A549 (cell line): Measurements from ENCODE around the gene VAT1L. TPM values are rescaled to one million over a fixed set of nuclear protein-coding genes. Genes with fewer than 3 reads are reported as not detected.

ENCODE experiments used
- ATAC-seq, 2 experiments: fragments of 200-7000 bp in 1 of 2; fragments of >200 bp in 1 of 2; cut with Nextera tagmentation in 1 of 2; cut with Tn5 transposase in 1 of 2; 3 replicates each; pipeline versions ENCODE4 v1.8.0 to v1.9.1; 2018 to 2020; ENCODE audit warnings: mild to moderate bottlenecking in 1 of 2, moderate library complexity in 1 of 2
- CTCF ChIA-PET: fragments of 300-600 bp; sonication (Branson Sonifier 250); formaldehyde crosslinking; extraction: SDS; loops from one replicate; lab custom pipeline; 2021; ENCODE audit warnings: antibody characterized with exemption, inconsistent platforms; lab: Yijun Ruan, JAX
- POLR2A ChIA-PET: fragments of 350-600 bp; formaldehyde crosslinking; extraction: SDS; loops from one replicate; lab custom pipeline; 2021; ENCODE audit warnings: antibody characterized with exemption, inconsistent platforms; lab: Yijun Ruan, JAX
- DNase-seq, 2 experiments: peaks; one replicate each; pipeline versions ENCODE4 v3.0.0 to v3.0.0-alpha.2; 2011 to 2016; ENCODE audit warnings: low read depth in 1 of 2, low spot score in 1 of 2
- FAIRE-seq: peaks from 2 replicates; lab custom pipeline; 2011; peaks lifted over from hg19 to GRCh38; lab: Jason Lieb, UNC
- H3K27ac ChIP-seq, 2 experiments: fragments of >200 bp; sonication (Bioruptor Twin); formaldehyde crosslinking; 3 replicates each; pipeline ENCODE4 v1.5.1; 2016 to 2017
- H3K4me1 ChIP-seq: fragments of >200 bp; sonication (Bioruptor Twin); formaldehyde crosslinking; 3 replicates; pipeline ENCODE4 v1.6.1; 2016
- H3K4me2 ChIP-seq: fragments of >200 bp; sonication (Bioruptor Twin); formaldehyde crosslinking; 3 replicates; pipeline ENCODE4 v1.6.1; 2016
- H3K4me3 ChIP-seq: fragments of >200 bp; sonication (Bioruptor Twin); formaldehyde crosslinking; 3 replicates; pipeline ENCODE4 v1.5.1; 2016
- H3K9me3 ChIP-seq: fragments of >200 bp; sonication (Bioruptor Twin); formaldehyde crosslinking; 3 replicates; pipeline ENCODE4 v1.6.1; 2016
- CEBPB ChIP-seq, 2 experiments: fragments of >200 bp in 1 of 2; sonication (Bioruptor Twin) in 1 of 2; formaldehyde crosslinking in 1 of 2; IDR thresholded peaks; 2 replicates each; pipeline ENCODE4 v1.6.1; 2012 to 2016
- CTCF ChIP-seq: fragments of >200 bp; sonication (Bioruptor Twin); formaldehyde crosslinking; IDR thresholded peaks from 3 replicates; pipeline ENCODE4 v1.5.1; 2016
- E2F6 ChIP-seq: IDR thresholded peaks from 2 replicates; pipeline ENCODE4 v1.6.1; 2012; ENCODE audit warnings: low read depth, borderline replicate concordance
- FOSB ChIP-seq: fragments of 250-450 bp; sonication (Bioruptor Pico); IDR thresholded peaks from 2 replicates; pipeline ENCODE4 v1.5.0; 2020; ENCODE audit warnings: mild to moderate bottlenecking, moderate library complexity
- FOSL2 ChIP-seq, 2 experiments: fragments of 450-650 bp in 1 of 2; fragments of >200 bp in 1 of 2; sonication (Bioruptor Twin) in 1 of 2; formaldehyde crosslinking; IDR thresholded peaks; 2 replicates each; pipeline versions ENCODE4 v1.5.0 to v1.6.1; 2016 to 2020; ENCODE audit warnings: mild to moderate bottlenecking in 1 of 2, moderate library complexity in 1 of 2
- GATA3 ChIP-seq: IDR thresholded peaks from 2 replicates; pipeline ENCODE4 v1.6.1; 2012; ENCODE audit warnings: borderline replicate concordance
- HMGXB4 ChIP-seq: fragments of 250-450 bp; sonication (Bioruptor Pico); IDR thresholded peaks from 2 replicates; pipeline ENCODE4 v1.5.0; 2021; ENCODE audit warnings: mild to moderate bottlenecking, moderate library complexity, borderline replicate concordance
- HOXA7 ChIP-seq: fragments of 250-450 bp; sonication (Bioruptor Pico); IDR thresholded peaks from 2 replicates; pipeline ENCODE4 v1.5.0; 2020; ENCODE audit warnings: mild to moderate bottlenecking, moderate library complexity
- HOXB13 ChIP-seq: fragments of 250-450 bp; sonication (Bioruptor Pico); IDR thresholded peaks from 2 replicates; pipeline ENCODE4 v1.5.0; 2020; ENCODE audit warnings: low read depth, mild to moderate bottlenecking, moderate library complexity
- KDM1A ChIP-seq: fragments of 200-600 bp; sonication (generic); IDR thresholded peaks from 2 replicates; pipeline ENCODE4 v1.6.1; 2016; ENCODE audit warnings: low read depth, mild to moderate bottlenecking
- MAX ChIP-seq: IDR thresholded peaks from 2 replicates; pipeline ENCODE4 v1.6.1; 2012
- MAZ ChIP-seq: fragments of 150-350 bp; IDR thresholded peaks from 2 replicates; pipeline ENCODE4 v1.6.1; 2014; ENCODE audit warnings: antibody characterized with exemption, low read depth, low read length, borderline replicate concordance
- MYC ChIP-seq: IDR thresholded peaks from 2 replicates; pipeline ENCODE4 v1.6.1; 2012; ENCODE audit warnings: mild to moderate bottlenecking, inconsistent platforms, low read length, improper control_type of control experiment, borderline replicate concordance
- NFE2L2 ChIP-seq: fragments of 150-350 bp; conservative IDR thresholded peaks from 2 replicates; pipeline ENCODE4 v1.6.1; 2014; ENCODE audit warnings: low read length
- NR3C1 ChIP-seq: fragments of >200 bp; sonication (Bioruptor Twin); formaldehyde crosslinking; IDR thresholded peaks from 3 replicates; pipeline ENCODE4 v1.6.1; 2017
- POLR2A ChIP-seq: IDR thresholded peaks from 2 replicates; pipeline ENCODE4 v1.6.1; 2012; ENCODE audit warnings: mild to moderate bottlenecking, low read length
- POLR2AphosphoS2 ChIP-seq: conservative IDR thresholded peaks from 2 replicates; pipeline ENCODE4 v1.6.1; 2012; ENCODE audit warnings: low read length, improper control_type of control experiment, inconsistent platforms
- REST ChIP-seq: fragments of 200-600 bp; sonication (generic); IDR thresholded peaks from 2 replicates; pipeline ENCODE4 v1.6.1; 2016; ENCODE audit warnings: antibody characterized with exemption, mild to moderate bottlenecking, moderate library complexity
- RFX5 ChIP-seq: fragments of 450-650 bp; IDR thresholded peaks from 2 replicates; pipeline ENCODE4 v1.7.1; 2014; ENCODE audit warnings: antibody characterized with exemption, mild to moderate bottlenecking, moderate library complexity
- RNF2 ChIP-seq: fragments of 200-600 bp; sonication (generic); IDR thresholded peaks from 2 replicates; pipeline ENCODE4 v1.6.1; 2016; ENCODE audit warnings: low read depth, mild to moderate bottlenecking, antibody characterized with exemption, moderate library complexity, borderline replicate concordance
- SMC3 ChIP-seq: fragments of >200 bp; sonication (Bioruptor Twin); formaldehyde crosslinking; IDR thresholded peaks from 3 replicates; pipeline ENCODE4 v1.6.1; 2018; ENCODE audit warnings: inconsistent platforms
- SREBF2 ChIP-seq: fragments of 450-650 bp; IDR thresholded peaks from 2 replicates; pipeline ENCODE4 v1.6.1; 2014; ENCODE audit warnings: mild to moderate bottlenecking, moderate library complexity
- TP53 ChIP-seq: fragments of 250-450 bp; sonication (Bioruptor Pico); IDR thresholded peaks from 2 replicates; pipeline ENCODE4 v1.5.0; 2021; ENCODE audit warnings: mild to moderate bottlenecking, moderate library complexity
- ZC3H11A ChIP-seq: fragments of 450-650 bp; IDR thresholded peaks from 2 replicates; pipeline ENCODE4 v1.6.1; 2014; ENCODE audit warnings: antibody characterized with exemption, mild to moderate bottlenecking
- ZNF302 ChIP-seq: fragments of 250-450 bp; sonication (Bioruptor Pico); IDR thresholded peaks from 2 replicates; pipeline ENCODE4 v1.9.0; 2021; ENCODE audit warnings: inconsistent platforms, mild to moderate bottlenecking, moderate library complexity
- WGBS: methylation state at CpG from one replicate; pipeline ENCODE4 v1.1.6; 2017; ENCODE audit errors: missing lambda C conversion rate; 5-methylcytosine and 5-hydroxymethylcytosine counted together
- polyA plus RNA-seq, 4 experiments: library from polyadenylated mRNA; depleted of rRNA in 3 of 4; stranded (reverse); fragments of >200 nt; fragmentation: RNase III in 1 of 4; extraction: RNeasy Plus Mini Kit Qiagen cat#74134 plus additional on column Dnase treatment in 1 of 4; gene quantifications; 2 replicates in 3 of 4; 3 replicates in 1 of 4; pipeline ENCODE4 v1.2.3, GENCODE V29; 2011 to 2017
- TF ChIP-seq, protein P1 (sequence below): fragments of >200 bp; sonication (Bioruptor Twin); formaldehyde crosslinking; IDR thresholded peaks from 2 replicates; pipeline ENCODE4 v1.6.1; 2016
- TF ChIP-seq, protein P2 (sequence below): fragments of >200 bp; sonication (Bioruptor Twin); formaldehyde crosslinking; IDR thresholded peaks from 3 replicates; pipeline ENCODE4 v1.6.1; 2016

The VAT1L gene
- polyA plus RNA-seq, 2 of the 4 experiments (the other 2 are of a cell fraction), result not detected

GRCh38 chr16:77812856-77813500 is 24.6 kb downstream of the VAT1L start:
- DNase-seq (no peak), ATAC-seq (no peak), FAIRE-seq (no peak)
- H3K4me3 ChIP-seq, result no peak overlapping the region
- no peak overlapping the region for H3K27ac ChIP-seq
- 0 out of 3 replicates have a peak, but pooled peaks cover 3% of the 10 kb centered on the region for H3K9me3 ChIP-seq
- TF ChIP-seq POLR2AphosphoS2, result no peak
- TF ChIP-seq CEBPB (IDR thresholded peaks at IDR 0.05), result no peak
- TF ChIP-seq NFE2L2, result no peak
- no peak for TF ChIP-seq MAZ
- TF ChIP-seq HMGXB4 (CRISPR knock-in tag), result no peak
- no peak for TF ChIP-seq GATA3
- TF ChIP-seq NR3C1, result no peak
- TF ChIP-seq SMC3, result no peak
- TF ChIP-seq MYC, result no peak
- TF ChIP-seq POLR2A, result no peak
- TF ChIP-seq E2F6, result no peak
- TF ChIP-seq SREBF2, result no peak
- TF ChIP-seq CTCF, result no peak
- no peaks in the 10 kb centered on the region for H3K4me1 ChIP-seq
- ChIA-PET POLR2A (no interaction called here), CTCF (interaction anchor here (2.0 kb wide), 1 partner anchor 8 kb away, joined by 4 read pairs; no protein-coding TSS in a partner anchor)
- 80% methylated on average over 2 of the region's 2 CpGs for WGBS
- H3K4me2 ChIP-seq, result no peak overlapping the region

GRCh38 chr16:77816293-77816692 is 27.9 kb downstream of the VAT1L start:
- ATAC-seq, result no peak
- no peaks in the 10 kb centered on the region for H3K4me1 ChIP-seq
- POLR2A ChIA-PET, result no interaction called here
- TF ChIP-seq SMC3 (no peak), KDM1A (no peak), RNF2 (no peak), FOSL2 (IDR thresholded peaks at IDR 0.05) (no peak), FOSL2 (CRISPR knock-in tag; IDR thresholded peaks at IDR 0.05) (no peak), MYC (no peak), SREBF2 (no peak), REST (no peak), ZNF302 (no peak), RFX5 (no peak), POLR2A (no peak), MAZ (no peak), HOXA7 (CRISPR knock-in tag) (no peak), HOXB13 (no peak), FOSB (CRISPR knock-in tag) (no peak), MAX (no peak), GATA3 (no peak), ZC3H11A (no peak), TP53 (CRISPR knock-in tag) (no peak)
- TF ChIP-seq, protein P1, sequence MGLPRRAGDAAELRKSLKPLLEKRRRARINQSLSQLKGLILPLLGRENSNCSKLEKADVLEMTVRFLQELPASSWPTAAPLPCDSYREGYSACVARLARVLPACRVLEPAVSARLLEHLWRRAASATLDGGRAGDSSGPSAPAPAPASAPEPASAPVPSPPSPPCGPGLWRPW, result no peak
- TF ChIP-seq, protein P2, sequence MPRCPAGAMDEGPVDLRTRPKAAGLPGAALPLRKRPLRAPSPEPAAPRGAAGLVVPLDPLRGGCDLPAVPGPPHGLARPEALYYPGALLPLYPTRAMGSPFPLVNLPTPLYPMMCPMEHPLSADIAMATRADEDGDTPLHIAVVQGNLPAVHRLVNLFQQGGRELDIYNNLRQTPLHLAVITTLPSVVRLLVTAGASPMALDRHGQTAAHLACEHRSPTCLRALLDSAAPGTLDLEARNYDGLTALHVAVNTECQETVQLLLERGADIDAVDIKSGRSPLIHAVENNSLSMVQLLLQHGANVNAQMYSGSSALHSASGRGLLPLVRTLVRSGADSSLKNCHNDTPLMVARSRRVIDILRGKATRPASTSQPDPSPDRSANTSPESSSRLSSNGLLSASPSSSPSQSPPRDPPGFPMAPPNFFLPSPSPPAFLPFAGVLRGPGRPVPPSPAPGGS, result no peak
- TF ChIP-seq, all 56 proteins: peak for 0
- Histone ChIP-seq H3K9me3 (no peaks in the 10 kb centered on the region), H3K27ac (no peak overlapping the region), H3K4me2 (no peak overlapping the region), H3K4me3 (no peak overlapping the region)
- CTCF ChIA-PET, result no interaction called here
- DNase-seq, result no peak
- no peak for FAIRE-seq
